Stimulated activated CD8-positive, alpha-beta memory T cell treated with anti-CD3 and anti-CD28 coated beads, Interleukin-15, amount 100 ng/mL, for 24 hours (primary cell): ENCODE results near the gene OSTN.
"Not testable (repeated sequence)": the region's sequence is repeated elsewhere in the genome, so short reads cannot be mapped to it uniquely, and the experiment has no call there.

Experiments
- DNase-seq: peaks from one replicate; pipeline ENCODE4 v3.0.0-alpha.2; 2020; ENCODE audit warnings: low read depth

Gene OSTN

GRCh38 chr3:191235331-191236314 is 36.6 kb downstream of the OSTN start:
- no peak for DNase-seq

- no peak for DNase-seq
Measured at GRCh38 chr3:191236646-191237045, 37.6 kb downstream of the OSTN start.

DNA sequence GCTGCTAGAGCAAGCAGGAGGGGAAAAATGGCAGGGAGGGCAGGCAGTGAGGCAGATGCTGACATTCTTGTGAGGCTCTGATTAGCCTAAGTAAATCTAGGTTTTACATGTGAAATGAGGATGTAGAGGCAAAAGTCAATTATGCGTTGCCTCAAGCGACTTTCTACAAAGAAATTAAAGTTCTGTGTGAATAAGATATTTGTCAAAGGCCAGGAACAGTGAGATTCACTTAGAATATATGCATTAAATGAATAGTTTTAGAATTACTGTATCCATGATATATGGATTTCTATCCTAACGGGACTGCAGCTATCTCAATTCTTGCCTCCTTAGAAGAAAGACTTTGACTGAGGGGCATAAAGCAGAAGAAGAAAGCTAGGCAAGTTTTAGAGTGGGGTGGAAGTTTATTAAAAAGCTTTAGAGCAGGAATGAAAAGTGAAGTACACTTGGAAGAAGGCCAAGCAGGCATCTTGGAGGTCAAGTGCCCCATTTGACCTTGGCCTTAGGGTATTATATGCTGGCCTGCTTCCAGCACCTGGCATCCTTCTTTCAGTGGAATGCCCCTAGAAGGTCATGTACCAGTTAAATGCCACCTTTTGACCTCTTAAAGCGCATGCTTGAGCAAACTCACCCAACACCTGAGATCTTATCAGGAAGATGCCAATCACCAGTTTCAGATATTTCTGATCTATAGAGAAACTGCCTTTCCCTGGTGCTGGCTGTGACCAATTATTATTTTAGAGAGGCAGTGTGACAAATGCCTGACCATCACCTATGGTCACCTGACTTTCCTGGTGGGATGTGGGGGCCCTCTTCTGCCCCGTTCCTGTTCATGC is 38.2 kb downstream of the OSTN start:
- DNase-seq: no peak

- no peak for DNase-seq
Measured at GRCh38 chr3:191238321-191238817, 39.3 kb downstream of the OSTN start.

DNA sequence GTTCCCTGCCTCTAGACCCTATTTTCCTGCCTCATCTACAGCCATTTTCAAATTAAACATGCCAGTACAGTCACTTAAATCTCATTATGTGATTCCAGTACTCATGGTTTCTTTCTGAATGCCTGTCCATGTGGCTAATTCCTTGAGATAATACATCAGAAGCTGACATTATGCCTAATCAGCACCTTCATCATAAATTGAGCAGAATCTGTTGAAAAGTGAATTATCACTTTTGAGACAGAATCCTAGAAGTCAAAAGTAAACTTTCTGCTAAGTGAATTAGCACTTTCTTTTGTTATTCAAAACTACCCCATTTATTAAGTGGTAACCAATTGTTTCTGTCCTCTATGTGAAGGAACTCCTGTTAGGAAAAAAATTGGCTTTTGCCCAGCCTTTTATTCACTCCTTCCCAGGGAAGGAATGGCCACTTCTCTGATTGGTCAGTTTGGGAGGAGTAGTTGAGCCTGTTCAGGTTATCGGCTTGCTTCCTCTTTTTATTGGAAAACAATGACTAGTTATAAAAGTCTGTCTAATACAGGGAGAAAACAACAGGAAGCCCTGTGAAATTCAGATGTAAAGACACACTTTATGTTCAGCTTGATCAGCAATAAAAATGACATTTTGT is 40.5 kb downstream of the OSTN start:
- DNase-seq: no peak

- no peak for DNase-seq
Measured at GRCh38 chr3:191240486-191240885, 41.4 kb downstream of the OSTN start.

GRCh38 chr3:191244242-191244867 is 45.3 kb downstream of the OSTN start:
- no peak for DNase-seq

DNA sequence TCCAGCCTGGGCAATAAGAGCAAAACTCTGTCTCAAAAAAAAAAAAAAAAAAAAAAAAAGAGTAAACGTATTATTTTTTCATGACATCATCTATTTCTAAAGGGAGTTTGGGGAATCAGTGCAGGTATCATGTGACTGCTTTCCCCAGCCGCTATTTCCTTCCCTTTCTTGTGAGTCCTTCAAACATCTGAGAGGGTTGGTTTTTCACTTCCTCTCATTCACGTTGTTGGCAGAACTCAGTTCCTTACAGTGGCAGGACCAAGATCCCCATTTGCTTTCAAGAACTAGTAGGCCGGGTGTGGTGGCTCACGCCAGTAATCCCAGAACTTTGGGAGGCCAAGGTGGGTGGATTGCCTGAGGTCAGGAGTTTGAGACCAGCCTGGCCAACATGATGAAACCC is 47.0 kb downstream of the OSTN start:
- not testable (repeated sequence) for DNase-seq

DNA sequence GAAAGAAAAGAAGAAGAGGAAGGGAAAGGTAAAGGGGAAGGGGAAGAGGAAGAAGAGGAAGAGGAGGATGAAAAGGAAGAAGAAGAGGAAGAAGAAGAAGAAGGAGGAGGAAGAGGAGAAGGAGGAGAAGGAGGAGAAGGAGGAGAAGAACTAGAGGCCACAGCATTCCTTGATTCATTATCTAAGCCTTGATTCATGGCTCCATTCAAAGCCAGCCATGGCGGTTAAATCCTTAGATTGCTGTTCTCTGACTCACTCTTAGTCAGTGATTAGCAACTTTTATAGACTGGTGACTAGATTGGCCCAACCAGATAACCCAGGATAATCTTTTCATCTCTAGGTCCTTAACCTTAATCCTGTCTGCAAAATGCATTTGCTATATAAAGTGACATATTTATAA is 47.6 kb downstream of the OSTN start:
- no peak for DNase-seq

DNA sequence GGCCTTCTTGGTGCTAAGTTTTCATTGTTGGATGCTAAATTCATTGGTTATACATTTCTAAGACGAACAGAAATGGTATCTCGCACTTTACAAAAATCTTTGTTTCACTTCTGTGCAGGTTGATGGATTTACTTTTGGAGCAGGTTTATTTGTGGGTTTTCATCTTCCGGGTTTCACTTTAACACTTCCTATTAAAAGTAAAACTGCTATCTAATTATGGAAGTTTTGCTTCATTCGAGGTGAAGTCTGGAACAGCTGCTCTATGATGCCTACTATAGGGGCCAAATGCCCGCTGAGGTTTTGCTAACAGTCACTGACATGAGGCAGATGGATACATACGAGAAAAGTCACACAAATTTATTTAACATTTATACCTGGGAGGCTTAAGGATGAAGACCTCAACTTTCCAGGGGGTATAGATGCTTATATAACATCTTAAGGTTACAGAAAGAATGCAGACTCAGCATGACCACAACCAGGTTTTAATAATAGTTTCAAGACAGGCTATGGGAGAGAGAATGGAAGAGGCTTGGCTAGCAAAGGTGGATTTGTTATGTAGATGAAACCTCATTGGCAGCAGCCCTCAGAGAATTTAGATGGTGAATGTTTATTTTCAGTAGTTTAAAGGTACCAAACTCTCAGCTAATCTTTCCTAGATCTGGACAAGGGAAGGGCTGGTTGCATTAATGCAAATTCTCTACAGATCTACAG is 54.2 kb downstream of the OSTN start:
- DNase-seq: no peak

- no peak for DNase-seq
Measured at GRCh38 chr3:191254098-191254873, 55.2 kb downstream of the OSTN start.

GRCh38 chr3:191255156-191255555 is 56.1 kb downstream of the OSTN start:
- no peak for DNase-seq

- DNase-seq: no peak
Measured at GRCh38 chr3:191256405-191256804, 57.4 kb downstream of the OSTN start.

- DNase-seq: no peak
Measured at GRCh38 chr3:191257286-191257685, 58.2 kb downstream of the OSTN start.

DNA sequence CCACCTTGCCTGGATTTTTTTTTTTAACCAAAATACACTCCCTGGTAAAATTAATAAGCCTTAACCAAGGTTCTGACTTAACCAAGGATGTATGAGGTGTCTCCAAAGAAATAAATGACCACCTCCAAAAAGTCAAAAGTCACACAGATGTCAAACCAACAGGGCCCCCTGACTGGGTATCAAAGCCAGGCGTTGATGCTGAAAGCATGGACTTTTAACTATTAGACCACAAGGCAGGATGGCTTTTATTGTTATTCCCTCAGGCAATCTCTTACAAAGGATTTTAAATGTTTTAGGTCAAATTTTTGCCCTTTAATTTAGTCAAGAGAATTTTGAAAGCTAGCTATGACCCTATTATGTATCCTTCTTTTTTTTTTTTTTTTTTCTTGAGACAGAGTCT is 60.4 kb downstream of the OSTN start:
- DNase-seq: no peak

DNA sequence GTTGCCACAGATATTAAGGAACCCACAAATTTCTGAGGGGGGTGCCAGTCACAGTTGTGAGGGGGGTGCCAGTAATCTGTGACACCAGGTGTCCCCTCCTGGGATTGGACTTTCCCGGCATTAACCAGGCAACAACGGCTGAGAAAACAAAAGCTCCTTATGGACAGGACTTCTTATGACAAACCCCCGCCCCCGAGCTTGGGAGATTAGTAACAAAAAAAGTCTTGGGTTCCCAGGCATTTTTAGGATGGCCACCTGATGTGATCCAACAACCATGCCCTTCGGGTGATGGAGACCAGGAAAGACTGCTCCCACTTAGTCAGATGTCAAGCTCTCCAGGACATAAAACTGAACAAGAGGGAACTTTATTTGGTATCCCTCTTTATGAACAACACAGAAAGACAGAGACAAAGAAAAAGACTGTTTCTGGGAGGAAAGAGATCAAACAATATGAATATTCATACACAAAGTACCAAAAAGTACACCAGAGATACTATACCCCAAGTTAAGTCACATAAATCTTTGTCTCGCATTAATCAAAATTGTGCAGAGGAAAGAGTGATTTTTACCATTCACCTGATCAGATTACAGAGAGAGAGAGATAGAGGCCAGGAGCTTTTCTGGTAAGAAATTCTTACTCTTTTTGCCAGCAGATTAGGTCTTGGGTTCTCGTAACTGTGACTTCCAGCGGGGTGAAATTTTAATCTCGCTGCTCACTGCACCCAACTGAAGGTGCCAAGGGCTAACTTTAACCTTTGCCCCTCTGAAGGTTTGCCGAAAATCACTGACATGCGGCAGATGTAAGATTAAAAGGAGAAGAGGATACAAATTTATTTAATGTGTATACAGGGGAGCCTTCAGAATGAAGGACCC is 61.6 kb downstream of the OSTN start:
- no peak for DNase-seq

DNA sequence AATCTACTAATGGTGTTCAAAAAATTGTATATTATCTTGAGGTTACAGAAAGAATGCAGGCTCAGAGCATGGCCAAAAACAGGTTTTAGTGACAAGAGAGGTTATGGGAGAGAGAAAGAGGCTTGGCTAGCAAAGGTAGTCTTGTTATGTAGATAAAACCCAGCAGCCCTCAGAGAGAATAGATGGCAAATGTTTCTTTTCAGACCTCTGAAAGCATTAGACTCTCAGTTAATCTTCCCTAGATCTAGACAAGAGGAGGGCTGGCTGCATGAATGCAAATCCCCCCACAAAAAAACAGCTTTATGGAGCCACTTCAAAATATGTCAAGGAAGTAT is 62.2 kb downstream of the OSTN start:
- DNase-seq: no peak

DNA sequence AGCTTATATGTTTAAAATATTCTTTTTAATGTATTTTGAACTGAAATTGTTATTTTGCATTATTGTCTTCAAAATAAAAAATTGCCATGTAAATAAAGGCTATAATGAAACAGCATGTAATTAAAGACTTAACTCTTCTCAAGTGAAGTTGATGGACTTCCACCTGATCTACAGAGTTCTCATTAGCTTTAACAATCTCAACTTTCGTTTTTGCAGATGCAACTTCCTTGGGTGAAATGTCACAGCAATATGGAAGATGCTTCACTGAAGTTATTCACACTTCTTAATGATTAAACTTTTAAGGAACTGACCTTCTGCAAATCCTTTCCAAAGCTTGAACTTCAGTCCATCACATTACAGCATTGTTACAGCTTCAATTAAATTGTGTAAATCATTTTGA is 63.6 kb downstream of the OSTN start:
- no peak for DNase-seq

- DNase-seq: no peak
Measured at GRCh38 chr3:191263365-191263764, 64.3 kb downstream of the OSTN start.

DNA sequence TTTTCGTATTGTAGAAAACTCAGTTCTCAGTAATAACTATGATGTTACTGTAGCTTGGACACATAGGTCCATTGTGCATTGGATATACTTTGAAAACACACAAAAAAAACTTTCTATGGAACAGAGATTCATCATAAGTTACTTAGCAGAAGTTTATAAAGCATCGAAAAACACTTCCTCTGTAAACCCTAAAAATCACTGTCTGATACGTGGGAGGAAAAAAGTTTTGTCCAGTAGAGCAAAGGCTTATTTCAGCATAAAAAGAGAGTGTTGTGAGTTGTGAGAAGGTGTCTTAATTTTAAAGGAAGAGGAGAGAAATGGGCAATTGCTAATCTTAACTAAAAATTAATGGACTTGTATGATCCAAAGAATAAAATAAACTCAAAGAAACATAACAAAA is 64.8 kb downstream of the OSTN start:
- DNase-seq: no peak
